ENCODE measurements around the gene B4GALNT4.
A peak's percentile ranks its signal among the peaks of the same experiment; 100 is the strongest.
"Not testable (repeated sequence)": the region's sequence is repeated elsewhere in the genome, so short reads cannot be mapped to it uniquely, and the experiment has no call there.

B4GALNT4 gene

GRCh38 chr11:328516-329100 lies 40.7 kb upstream of the B4GALNT4 start:
- not testable (repeated sequence) for H3K27me3 ChIP-seq (ENCODE audit: control insufficient read depth, insufficient read depth, low read length); H3K36me3 ChIP-seq (ENCODE audit: insufficient read depth, low read length); H3K9me3 ChIP-seq (replicated peaks; ENCODE audit: low read length); H3K9ac ChIP-seq (ENCODE audit: low read depth, low read length); H3K4me2 ChIP-seq (ENCODE audit: low read length); H3K4me3 ChIP-seq (ENCODE audit: low read length)
- H3K4me1 ChIP-seq (ENCODE audit: control insufficient read depth, insufficient read depth, low read length), result peaks cover 22% of the 10 kb centered on the region

GRCh38 chr11:329886-330253 lies 39.4 kb upstream of the B4GALNT4 start:
- no peak overlapping the region for H3K9ac ChIP-seq (ENCODE audit: low read depth, low read length)
- peaks cover 25% of the 10 kb centered on the region for H3K4me1 ChIP-seq (ENCODE audit: control insufficient read depth, insufficient read depth, low read length)
- H3K27me3 ChIP-seq (ENCODE audit: control insufficient read depth, insufficient read depth, low read length), result peaks cover 4% of the 10 kb centered on the region
- H3K4me2 ChIP-seq (ENCODE audit: low read length), result no peak overlapping the region
- H3K4me3 ChIP-seq (ENCODE audit: low read length), result no peak overlapping the region
- no peaks in the 10 kb centered on the region for H3K36me3 ChIP-seq (ENCODE audit: insufficient read depth, low read length)
- no peaks in the 10 kb centered on the region for H3K9me3 ChIP-seq (replicated peaks; ENCODE audit: low read length)

GRCh38 chr11:330307-330693 lies 39.0 kb upstream of the B4GALNT4 start:
- no peaks in the 10 kb centered on the region for H3K36me3 ChIP-seq (ENCODE audit: insufficient read depth, low read length)
- no peak overlapping the region for H3K9ac ChIP-seq (ENCODE audit: low read depth, low read length)
- peaks cover 4% of the 10 kb centered on the region for H3K27me3 ChIP-seq (ENCODE audit: control insufficient read depth, insufficient read depth, low read length)
- H3K4me3 ChIP-seq (ENCODE audit: low read length), result no peak overlapping the region
- H3K4me1 ChIP-seq (ENCODE audit: control insufficient read depth, insufficient read depth, low read length), result peaks cover 21% of the 10 kb centered on the region
- no peak overlapping the region for H3K4me2 ChIP-seq (ENCODE audit: low read length)
- no peaks in the 10 kb centered on the region for H3K9me3 ChIP-seq (replicated peaks; ENCODE audit: low read length)

- no peaks in the 10 kb centered on the region for H3K9me3 ChIP-seq (replicated peaks; ENCODE audit: low read length)
- no peaks in the 10 kb centered on the region for H3K36me3 ChIP-seq (ENCODE audit: insufficient read depth, low read length)
- H3K4me1 ChIP-seq (ENCODE audit: control insufficient read depth, insufficient read depth, low read length), result peaks cover 21% of the 10 kb centered on the region
- peaks cover 4% of the 10 kb centered on the region for H3K27me3 ChIP-seq (ENCODE audit: control insufficient read depth, insufficient read depth, low read length)
- H3K4me2 ChIP-seq (ENCODE audit: low read length), result no peak overlapping the region
- H3K4me3 ChIP-seq (ENCODE audit: low read length), result no peak overlapping the region
- H3K9ac ChIP-seq (ENCODE audit: low read depth, low read length), result no peak overlapping the region
Observed at GRCh38 chr11:330694-331357, 38.5 kb upstream of the B4GALNT4 start.

- Histone ChIP-seq H3K27me3 (ENCODE audit: control insufficient read depth, insufficient read depth, low read length) (peaks cover 4% of the 10 kb centered on the region), H3K9ac (ENCODE audit: low read depth, low read length) (no peak overlapping the region), H3K4me3 (ENCODE audit: low read length) (no peak overlapping the region), H3K4me2 (ENCODE audit: low read length) (no peak overlapping the region), H3K36me3 (ENCODE audit: insufficient read depth, low read length) (no peaks in the 10 kb centered on the region), H3K9me3 (replicated peaks; ENCODE audit: low read length) (no peaks in the 10 kb centered on the region), H3K4me1 (ENCODE audit: control insufficient read depth, insufficient read depth, low read length) (peaks cover 20% of the 10 kb centered on the region)
Observed at GRCh38 chr11:331358-332060, 37.8 kb upstream of the B4GALNT4 start.

- peaks cover 9% of the 10 kb centered on the region for H3K4me1 ChIP-seq (ENCODE audit: control insufficient read depth, insufficient read depth, low read length)
- H3K9me3 ChIP-seq (replicated peaks; ENCODE audit: low read length), result no peaks in the 10 kb centered on the region
- no peak overlapping the region for H3K4me2 ChIP-seq (ENCODE audit: low read length)
- H3K9ac ChIP-seq (ENCODE audit: low read depth, low read length), result no peak overlapping the region
- H3K27me3 ChIP-seq (ENCODE audit: control insufficient read depth, insufficient read depth, low read length), result peaks cover 4% of the 10 kb centered on the region
- no peaks in the 10 kb centered on the region for H3K36me3 ChIP-seq (ENCODE audit: insufficient read depth, low read length)
- no peak overlapping the region for H3K4me3 ChIP-seq (ENCODE audit: low read length)
Observed at GRCh38 chr11:332651-333480, 36.4 kb upstream of the B4GALNT4 start.

- H3K4me1 ChIP-seq (ENCODE audit: control insufficient read depth, insufficient read depth, low read length); H3K27me3 ChIP-seq (ENCODE audit: control insufficient read depth, insufficient read depth, low read length); H3K9me3 ChIP-seq (replicated peaks; ENCODE audit: low read length); H3K9ac ChIP-seq (ENCODE audit: low read depth, low read length); H3K36me3 ChIP-seq (ENCODE audit: insufficient read depth, low read length); H3K4me2 ChIP-seq (ENCODE audit: low read length); H3K4me3 ChIP-seq (ENCODE audit: low read length): not testable (repeated sequence)
Observed at GRCh38 chr11:333616-334263, 35.6 kb upstream of the B4GALNT4 start.

- H3K36me3 ChIP-seq (ENCODE audit: insufficient read depth, low read length), result no peaks in the 10 kb centered on the region
- no peaks in the 10 kb centered on the region for H3K9me3 ChIP-seq (replicated peaks; ENCODE audit: low read length)
- no peak overlapping the region for H3K4me2 ChIP-seq (ENCODE audit: low read length)
- no peak overlapping the region for H3K4me3 ChIP-seq (ENCODE audit: low read length)
- H3K9ac ChIP-seq (ENCODE audit: low read depth, low read length), result no peak overlapping the region
- H3K4me1 ChIP-seq (ENCODE audit: control insufficient read depth, insufficient read depth, low read length), result peaks cover 9% of the 10 kb centered on the region
- peaks cover 4% of the 10 kb centered on the region for H3K27me3 ChIP-seq (ENCODE audit: control insufficient read depth, insufficient read depth, low read length)
Observed at GRCh38 chr11:334264-334994, 34.9 kb upstream of the B4GALNT4 start.

GRCh38 chr11:335779-336658 lies 33.3 kb upstream of the B4GALNT4 start:
- Histone ChIP-seq H3K4me3 (ENCODE audit: low read length) (no peak overlapping the region), H3K4me1 (ENCODE audit: control insufficient read depth, insufficient read depth, low read length) (peaks cover 9% of the 10 kb centered on the region), H3K9me3 (replicated peaks; ENCODE audit: low read length) (no peaks in the 10 kb centered on the region), H3K9ac (ENCODE audit: low read depth, low read length) (no peak overlapping the region), H3K27me3 (ENCODE audit: control insufficient read depth, insufficient read depth, low read length) (peaks cover 9% of the 10 kb centered on the region), H3K36me3 (ENCODE audit: insufficient read depth, low read length) (no peaks in the 10 kb centered on the region), H3K4me2 (ENCODE audit: low read length) (peak overlapping the region; percentile 33)

- no peaks in the 10 kb centered on the region for H3K36me3 ChIP-seq (ENCODE audit: insufficient read depth, low read length)
- H3K9me3 ChIP-seq (replicated peaks; ENCODE audit: low read length), result no peaks in the 10 kb centered on the region
- no peak overlapping the region for H3K9ac ChIP-seq (ENCODE audit: low read depth, low read length)
- peaks cover 9% of the 10 kb centered on the region for H3K27me3 ChIP-seq (ENCODE audit: control insufficient read depth, insufficient read depth, low read length)
- peaks cover 9% of the 10 kb centered on the region for H3K4me1 ChIP-seq (ENCODE audit: control insufficient read depth, insufficient read depth, low read length)
- H3K4me2 ChIP-seq (ENCODE audit: low read length), result no peak overlapping the region
- no peak overlapping the region for H3K4me3 ChIP-seq (ENCODE audit: low read length)
Observed at GRCh38 chr11:336659-337198, 32.6 kb upstream of the B4GALNT4 start.

All from skeletal muscle satellite cell (primary cell).